ENCODE results near the gene HSD17B8.

GRCh38 chr6:33251395-33252012 is 47.0 kb downstream of the HSD17B8 start:
- TF ChIP-seq MYC (IDR thresholded peaks at IDR 0.05; ENCODE audit: low read depth, low read length) (no peak), POLR2A (IDR thresholded peaks at IDR 0.05; ENCODE audit: extremely low read depth, insufficient read length) (no peak)
- TF ChIP-seq, protein P1, sequence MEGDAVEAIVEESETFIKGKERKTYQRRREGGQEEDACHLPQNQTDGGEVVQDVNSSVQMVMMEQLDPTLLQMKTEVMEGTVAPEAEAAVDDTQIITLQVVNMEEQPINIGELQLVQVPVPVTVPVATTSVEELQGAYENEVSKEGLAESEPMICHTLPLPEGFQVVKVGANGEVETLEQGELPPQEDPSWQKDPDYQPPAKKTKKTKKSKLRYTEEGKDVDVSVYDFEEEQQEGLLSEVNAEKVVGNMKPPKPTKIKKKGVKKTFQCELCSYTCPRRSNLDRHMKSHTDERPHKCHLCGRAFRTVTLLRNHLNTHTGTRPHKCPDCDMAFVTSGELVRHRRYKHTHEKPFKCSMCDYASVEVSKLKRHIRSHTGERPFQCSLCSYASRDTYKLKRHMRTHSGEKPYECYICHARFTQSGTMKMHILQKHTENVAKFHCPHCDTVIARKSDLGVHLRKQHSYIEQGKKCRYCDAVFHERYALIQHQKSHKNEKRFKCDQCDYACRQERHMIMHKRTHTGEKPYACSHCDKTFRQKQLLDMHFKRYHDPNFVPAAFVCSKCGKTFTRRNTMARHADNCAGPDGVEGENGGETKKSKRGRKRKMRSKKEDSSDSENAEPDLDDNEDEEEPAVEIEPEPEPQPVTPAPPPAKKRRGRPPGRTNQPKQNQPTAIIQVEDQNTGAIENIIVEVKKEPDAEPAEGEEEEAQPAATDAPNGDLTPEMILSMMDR (IDR thresholded peaks at IDR 0.05; ENCODE audit: low read depth, low read length): no peak

Data from NB4 (cell line).